GM21367 (cell line): Measurements from ENCODE around the gene EPHA4.
A peak's percentile ranks its signal among the peaks of the same experiment; 100 is the strongest.

Source experiments
- ATAC-seq: cut with Tn5 transposase; IDR thresholded peaks from one replicate; pipeline ENCODE4 v1.9.1; 2021; ENCODE audit not compliant: unreplicated experiment

The EPHA4 gene

DNA sequence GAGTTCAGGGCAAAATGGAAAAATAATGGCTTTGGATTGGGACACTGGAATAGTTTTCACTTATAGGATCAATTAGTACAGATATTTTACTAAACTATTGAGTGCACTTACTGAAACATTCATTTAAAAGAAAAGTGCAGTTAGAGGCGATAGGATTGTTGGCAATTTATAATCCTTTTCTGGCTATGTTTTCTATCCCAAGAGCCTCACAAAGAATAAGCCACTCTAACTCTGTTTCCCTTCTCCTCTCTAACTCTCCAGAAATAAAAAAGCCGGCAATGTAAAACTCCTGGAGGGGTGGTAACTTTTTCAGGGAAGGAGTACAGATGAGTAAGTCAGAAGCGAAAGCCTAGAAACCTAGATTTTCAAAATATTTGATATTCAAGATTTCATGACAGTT lies 91.3 kb downstream of the EPHA4 start:
- ATAC-seq = no peak

DNA sequence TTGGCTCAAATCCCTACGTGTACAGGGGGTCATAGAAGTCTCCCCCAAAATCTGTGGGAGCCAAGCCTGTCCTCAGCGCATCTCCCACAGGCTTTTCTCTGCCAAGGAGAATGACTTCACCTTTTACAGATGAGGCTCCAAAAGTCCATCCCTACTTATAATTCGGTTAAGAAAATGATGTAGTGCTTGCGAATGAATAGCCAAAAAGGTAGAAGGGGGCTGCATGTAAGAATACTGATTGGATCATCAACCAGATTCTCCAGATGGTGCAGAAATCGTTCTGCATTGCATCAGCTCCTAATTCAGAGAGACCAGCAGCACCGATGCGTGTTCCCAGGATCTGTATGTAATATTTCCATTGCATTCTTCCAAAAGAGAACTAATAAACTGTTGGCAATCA lies 91.9 kb downstream of the EPHA4 start:
- ATAC-seq = no peak

DNA sequence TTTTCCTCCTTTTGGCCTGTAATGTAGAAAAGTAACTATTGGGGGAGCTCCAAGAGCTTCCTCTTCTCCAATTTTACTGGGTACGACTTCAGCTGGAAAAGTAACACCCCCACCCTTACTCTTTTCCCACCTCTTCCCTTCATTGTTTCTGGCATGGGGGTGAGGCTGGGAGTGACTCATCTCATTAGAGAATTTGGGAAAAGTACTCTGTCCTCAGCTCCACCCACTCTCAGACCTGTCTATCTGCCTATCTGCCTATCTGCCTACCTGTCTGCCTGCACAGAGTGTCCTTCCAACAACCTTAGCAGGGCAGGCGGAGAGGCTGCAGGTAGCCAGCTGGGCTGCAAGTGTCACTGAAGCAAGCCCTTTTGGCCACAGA lies 93.6 kb downstream of the EPHA4 start:
- ATAC-seq = no peak

DNA sequence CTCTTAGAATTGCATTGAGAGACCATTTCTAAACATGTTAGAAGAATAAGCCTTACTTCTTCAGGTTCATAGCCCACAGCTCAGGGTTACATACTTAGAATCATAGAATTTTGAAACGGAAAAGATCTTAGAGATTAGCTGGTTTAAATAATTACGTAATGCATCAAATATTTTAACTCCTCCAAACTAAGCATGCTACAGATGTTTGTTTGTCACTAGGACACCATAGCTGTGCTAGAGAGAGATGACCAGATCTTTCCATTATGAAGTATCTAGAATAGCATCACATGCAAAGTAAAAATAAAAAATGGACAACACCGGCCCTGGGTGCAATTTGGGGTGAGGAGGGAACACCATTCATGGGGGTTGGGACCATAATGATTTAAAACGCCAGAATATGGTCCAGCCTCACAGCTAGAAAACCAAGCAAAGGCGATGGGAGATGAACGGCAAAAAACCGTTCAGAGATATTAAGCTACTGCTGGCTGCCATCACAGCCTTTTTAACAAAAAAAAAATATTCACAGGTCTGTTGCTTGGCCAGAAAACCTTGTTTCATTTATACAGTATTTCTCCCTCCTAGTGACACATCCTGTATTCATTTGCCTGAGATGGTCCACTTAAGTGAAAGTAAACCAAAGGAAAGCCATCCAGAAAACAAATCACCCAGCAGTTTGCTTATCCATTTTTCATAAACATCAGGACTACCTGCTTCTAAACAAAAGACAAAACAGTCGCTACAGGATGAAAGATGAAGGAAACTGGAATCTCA lies 94.2 kb downstream of the EPHA4 start:
- no peak for ATAC-seq

DNA sequence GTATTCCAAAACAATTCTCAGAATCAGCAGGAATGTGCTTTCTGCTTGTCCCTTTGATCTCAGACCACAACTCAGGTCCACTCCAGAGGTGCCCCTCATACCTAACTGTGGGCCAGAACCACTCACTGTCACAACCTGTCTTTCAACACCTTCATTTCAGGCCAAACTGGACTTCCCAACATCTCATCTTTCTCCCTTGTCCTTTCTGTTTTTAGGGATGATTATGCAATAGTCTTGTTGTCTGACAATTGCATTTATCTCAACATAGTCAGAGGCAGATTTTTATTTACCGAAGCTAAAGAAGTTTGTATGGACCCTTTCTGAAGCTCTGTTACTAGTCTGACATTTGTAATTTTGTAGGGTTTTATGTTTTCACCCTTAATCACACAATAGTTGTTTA lies 95.9 kb downstream of the EPHA4 start:
- no peak for ATAC-seq

DNA sequence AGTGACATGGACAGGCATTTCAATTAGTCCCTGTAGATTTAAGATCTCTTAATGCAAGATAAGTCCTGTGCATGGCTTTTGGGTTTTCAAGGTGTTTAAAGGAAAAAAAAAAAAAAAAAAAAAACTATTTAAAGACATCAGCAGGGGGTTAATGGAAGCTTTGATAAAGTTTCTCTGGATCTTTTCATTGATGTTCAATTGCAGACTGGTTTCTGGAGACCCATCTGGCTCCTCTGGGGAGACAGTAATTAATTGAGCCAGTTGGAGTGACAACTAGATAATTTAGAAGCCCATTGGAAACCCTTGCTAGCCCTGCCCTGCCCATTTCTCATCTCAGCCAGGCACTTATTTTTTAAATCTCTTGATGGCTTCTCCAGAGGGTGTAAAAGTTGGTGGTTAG lies 98.7 kb downstream of the EPHA4 start:
- ATAC-seq = no peak

DNA sequence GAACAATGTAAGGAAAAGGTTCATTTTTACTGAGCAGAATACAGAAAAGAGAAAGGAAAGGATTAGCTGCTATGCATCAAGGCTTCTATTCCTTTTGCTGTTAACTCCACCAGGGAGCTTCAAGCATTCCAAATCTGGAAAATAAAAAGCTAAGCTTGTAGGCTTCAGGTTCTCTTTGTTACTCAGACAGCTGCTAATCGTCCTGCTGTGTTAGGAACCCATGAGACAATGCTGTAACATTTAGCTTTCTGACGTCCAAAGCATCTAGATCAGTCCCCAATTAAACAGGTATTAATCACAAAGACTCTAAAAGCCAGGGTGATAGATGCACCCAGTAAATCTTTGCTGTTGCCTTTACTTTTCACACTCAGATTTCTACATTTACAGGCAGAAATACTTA lies 103.8 kb downstream of the EPHA4 start:
- ATAC-seq = no peak

DNA sequence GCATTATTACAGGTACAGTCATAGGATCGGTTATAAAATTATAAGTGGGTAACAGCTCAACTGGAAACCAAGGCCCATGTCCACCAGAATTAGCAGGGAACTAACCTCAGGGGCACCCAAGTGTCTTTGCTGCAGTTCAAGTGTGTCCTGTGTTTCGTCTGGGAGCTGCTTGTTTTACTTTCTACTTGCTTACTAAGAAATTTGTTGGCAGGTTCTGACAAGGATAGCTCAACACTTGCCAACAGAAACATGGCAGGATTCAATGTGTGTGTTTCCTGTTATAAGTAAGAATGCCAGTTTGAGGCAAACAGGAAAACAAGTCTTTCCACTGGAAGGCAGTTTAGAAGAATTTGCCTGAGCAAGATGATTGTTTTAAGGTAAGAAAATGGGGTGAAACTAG lies 104.5 kb downstream of the EPHA4 start:
- no peak for ATAC-seq

DNA sequence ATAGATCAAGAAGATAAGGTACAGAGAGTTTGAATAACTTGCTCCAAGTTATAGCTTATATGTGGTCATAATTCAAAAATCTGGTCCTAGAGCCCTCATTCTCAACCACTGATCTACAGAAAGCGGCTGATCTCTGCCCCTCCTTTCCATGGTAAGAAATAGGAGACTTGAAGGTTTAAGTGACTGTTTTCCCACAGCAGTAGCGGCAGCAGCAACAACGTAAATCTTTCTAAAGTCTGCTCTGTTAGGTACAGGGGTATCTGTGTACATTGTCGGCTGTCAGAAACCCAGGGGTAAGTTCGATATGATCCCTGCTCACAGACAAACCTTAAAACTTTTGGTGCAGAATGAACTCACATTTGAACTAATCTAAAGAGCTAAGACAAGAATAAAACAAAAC lies 105.4 kb downstream of the EPHA4 start:
- ATAC-seq = no peak

DNA sequence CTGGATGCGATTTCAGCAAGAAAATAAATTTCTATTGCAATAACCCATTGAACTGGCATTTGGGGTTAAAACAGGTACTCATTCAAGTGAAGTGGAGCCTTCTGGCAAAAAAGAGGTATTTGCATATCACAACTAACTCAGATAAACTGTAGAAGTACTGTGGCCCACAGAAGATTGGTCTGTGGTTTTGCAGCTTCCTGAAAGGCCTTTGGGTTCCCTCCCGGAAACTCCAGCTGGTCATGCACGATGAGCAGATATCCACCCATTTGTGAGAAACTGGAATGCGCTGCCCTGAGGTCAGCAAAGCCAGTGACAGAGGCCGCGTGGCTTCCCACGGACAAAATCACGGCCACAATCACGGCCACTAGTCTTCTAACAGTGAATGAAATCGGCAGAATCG lies 106.3 kb downstream of the EPHA4 start:
- ATAC-seq = peak; percentile 83

DNA sequence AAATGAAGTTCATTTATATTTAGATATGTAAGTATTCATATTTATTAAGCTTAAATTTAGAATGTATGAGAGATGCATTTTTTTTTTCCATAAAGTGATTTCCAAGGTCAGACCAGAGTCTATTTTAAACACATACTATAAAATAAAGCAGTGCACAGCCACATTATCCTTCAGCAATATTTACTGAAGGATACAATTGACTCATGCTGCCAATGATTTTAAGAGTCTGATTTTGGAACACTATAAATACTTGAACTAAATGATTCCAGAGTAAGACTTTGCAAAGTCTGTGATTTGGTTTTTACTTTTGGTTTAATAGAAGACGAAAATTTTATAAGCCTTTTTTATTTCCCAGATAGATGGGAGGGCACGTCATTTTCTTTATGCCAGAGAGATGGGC lies 107.1 kb downstream of the EPHA4 start:
- no peak for ATAC-seq

DNA sequence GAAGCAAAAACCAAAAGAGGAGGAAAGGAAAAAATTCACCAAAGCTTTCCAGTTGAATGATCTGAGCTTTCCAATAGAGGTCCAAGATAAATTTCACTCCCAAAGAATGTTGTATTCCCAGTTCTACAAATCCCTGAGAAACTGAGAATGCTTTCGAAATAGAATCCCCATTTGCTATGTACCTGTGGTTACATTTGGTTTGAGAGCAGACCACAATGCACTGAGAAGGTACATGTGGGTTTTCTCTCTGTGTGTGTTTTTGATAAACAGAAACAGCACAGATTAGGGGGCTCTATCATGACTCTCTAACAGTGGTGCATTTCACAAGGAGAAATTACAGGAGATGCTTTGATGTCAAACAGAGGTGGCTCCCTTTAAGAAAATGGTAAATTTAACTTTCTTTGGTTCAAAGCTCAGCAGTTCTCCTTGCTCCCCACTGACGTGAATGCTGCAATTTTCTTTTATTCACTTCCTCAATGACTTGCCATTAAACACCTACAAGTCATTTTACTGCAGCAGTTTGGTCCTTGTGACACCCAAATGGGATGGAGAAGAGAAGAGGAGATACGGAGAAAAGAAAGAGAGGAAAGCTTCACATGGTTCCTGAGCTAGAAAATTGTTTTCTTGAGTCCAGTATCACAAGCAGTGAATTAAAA lies 108.7 kb downstream of the EPHA4 start:
- ATAC-seq = no peak

DNA sequence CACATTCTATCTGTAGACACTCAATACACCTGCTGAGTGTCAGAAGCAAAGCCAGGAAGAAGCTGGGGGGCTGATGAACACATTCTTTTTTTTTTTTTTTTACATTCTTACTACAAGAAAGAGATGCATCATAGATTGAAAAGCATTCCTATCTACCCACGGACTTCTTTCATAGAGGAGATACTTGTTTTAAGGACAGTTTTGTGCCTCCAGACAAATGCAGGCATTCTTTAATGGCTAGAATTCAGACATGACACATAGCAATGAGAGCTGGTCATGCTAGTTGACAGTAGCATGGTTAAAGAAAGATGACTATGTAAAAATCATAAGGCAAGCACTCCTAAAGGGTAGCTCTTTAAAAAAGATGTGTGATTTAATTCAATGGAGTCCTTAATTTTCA lies 110.2 kb downstream of the EPHA4 start:
- no peak for ATAC-seq

DNA sequence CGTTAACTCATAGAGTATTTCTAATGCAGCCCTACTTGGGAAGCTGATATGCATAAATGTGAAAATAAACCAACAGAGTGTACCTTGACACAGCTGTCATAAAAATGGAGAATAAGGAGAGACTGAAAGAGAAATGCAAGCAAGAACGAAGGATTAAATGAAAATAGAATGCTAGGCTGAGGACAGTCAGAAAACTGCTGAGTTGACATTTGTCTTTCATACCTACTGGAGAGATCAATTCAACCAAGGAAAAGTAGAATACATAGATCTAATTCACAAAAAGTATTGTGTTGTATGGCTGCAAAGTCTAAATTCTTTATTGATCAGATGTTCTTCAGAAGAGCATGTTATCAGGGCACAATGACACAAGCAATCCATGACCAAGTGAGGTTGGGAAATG lies 112.0 kb downstream of the EPHA4 start:
- ATAC-seq = no peak

DNA sequence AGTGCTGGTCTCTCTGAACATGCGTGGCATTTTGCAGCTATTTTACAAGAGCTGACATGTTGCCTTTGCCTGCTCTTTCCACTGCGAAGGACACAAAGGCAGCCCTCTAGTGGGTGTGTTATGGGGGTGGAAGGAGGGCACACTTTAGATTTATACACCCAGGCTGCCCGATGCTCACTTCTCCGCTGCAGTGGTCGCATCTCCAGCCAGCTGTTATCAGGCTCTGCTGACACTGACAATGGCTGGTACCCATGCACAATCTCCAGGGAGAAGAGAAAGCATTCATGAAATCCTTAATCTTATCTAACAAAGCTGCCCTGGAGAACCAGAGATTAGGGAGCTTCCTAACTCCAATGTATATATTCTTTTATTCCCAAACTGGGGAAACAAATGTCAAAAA lies 113.5 kb downstream of the EPHA4 start:
- ATAC-seq = no peak

DNA sequence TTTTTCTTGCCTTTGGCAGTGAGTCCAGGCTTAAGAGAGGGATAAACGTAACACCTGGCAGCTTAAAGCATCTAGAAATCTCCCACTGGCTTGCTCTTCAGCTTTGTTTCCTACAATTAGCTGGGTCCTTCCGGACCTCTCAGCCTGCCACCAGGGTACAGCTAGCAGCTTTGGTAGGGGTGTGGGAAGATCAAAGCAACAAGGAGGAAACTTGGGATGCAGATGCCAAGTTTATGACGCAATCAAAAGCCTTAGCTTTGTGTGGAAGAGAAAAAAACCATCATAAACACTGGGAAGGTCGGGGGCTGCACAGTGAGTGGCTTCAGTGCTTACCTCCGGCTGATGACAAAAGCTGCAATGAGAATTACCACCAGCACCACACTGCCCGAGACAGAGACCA lies 116.9 kb downstream of the EPHA4 start:
- ATAC-seq = no peak

DNA sequence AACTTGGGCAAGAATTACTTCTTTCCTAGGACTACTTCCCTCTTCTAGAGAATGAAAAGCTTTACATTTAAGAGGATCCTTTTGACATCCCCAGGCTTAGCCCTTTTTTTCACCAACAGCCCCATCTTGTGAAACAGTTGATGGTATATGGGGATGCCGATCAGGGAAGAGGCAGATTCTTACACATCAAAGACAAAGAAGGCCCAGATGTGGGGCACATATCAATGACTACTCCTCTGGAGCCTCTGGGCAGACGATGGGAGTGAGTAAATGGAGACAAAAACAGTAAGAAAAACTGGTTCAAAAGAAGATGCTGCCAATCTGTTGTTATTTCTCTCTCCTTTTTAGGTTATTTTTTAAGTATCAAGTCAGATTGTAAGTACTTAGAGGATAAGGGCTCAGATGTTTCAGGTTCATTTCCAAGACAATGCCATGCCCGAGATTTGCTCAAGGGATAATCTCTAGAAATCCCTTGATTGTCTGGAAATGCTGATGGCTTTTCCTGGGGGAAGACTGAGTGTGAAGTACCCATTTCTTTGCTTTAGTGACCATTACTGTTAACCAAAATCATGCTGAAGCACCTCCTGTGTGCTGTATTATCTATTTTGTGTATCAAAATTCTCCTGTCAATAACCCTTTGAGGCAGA lies 117.5 kb downstream of the EPHA4 start:
- ATAC-seq = no peak

DNA sequence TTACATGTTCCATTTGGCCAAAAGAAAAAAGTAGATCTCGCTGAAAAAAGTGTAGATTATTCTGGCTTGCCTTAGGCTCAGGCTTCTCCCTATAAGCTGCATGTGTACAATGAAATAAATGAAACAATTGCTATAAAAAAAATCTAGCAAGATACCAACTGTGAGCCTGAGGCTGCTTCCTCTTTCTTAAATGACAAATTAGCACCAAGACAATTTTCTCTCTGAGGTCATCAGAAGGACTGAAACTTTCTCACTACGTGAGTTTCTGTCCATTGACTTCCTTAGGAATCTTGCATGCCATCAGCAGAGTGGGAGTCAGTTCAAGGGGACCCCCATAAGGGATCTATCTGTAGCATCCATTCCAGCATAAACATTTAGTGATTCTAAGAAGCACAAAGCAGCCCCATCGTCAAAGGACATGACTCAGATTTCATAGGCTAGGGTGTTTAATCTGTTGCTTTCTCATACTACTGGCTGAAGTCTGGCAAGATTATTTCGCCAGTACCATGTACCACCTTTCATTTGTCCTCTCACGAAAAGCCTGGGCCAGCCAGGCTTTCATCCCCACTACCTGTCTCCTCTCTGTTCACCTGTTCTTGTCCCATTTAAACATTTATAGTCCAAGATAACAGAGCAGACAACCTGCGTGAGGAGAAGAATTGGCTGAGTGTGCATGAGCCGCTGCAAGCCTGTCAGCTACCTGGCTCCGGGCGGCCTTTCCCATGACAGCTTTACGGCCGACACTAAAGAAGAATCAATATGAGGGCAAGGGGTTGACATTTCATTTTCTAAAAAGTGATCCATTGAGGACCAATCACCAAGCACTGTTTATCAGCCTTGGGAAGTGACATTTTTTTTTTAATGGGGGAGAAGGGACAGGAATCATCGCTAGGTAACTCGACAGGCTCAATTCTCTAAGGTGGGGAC lies 120.0 kb downstream of the EPHA4 start:
- no peak for ATAC-seq

DNA sequence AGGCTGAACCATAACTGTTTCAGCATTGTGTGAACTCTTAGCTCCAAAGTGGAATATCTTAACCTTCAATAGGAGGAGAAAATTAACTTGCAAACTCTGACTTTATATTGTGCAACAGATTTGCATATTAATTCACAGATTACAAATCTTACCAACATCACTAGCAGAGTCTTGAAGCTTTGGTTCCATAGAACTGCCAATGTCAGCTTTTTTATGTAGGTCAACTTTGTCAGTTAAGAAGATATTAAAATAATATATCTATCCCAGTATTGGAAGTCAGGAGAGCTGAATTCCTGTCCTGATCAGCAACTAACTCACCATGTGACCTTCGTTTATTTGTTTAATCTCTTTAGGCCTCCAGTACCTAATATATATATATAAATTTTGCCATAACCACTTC lies 121.8 kb downstream of the EPHA4 start:
- no peak for ATAC-seq

DNA sequence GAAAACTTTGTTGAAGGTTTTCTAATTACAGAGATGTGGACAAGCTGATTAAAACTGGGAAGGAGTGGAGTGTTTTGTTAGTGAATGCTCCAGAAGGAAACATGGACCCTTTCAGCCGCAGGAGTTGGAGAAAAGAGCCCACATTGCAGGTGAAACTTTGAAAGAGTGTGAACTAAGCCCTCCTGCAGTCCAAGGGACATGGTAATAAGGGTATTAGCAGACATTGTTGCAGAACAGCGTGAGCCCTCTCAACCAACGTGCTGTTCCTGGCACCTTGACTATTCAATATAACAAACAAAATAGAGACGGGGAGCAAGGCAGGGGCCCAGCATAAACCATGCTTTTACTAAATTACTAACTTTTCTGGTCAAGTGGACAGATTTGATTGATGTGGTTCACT lies 122.7 kb downstream of the EPHA4 start:
- no peak for ATAC-seq

DNA sequence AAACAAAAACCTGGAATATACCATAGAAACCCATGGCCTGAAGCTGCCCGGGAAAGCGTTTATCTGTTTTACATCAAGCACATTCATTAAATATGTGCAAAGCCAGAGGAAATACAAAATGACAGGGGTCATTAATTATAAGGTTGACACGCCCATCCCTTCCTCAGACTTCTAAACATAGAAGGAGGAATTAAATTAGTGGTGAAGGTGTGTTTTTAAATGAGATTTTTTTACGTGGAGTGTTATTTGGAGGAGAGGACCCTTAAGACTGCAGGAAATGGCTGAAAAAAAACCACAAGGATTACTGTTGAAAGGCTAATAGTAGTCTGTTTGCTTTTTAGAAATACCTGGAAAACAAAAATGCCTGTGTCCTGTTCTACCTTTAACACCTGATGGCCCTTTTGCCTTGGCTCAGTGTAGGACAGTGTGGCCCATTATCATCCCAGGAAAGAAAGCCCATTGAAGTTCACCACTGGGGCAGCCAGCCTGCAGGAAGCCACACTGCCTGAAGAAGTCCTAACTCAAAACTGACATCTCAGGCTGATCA lies 123.2 kb downstream of the EPHA4 start:
- no peak for ATAC-seq
